ENCODE results near the gene TMEM106C.

Gene TMEM106C

DNA sequence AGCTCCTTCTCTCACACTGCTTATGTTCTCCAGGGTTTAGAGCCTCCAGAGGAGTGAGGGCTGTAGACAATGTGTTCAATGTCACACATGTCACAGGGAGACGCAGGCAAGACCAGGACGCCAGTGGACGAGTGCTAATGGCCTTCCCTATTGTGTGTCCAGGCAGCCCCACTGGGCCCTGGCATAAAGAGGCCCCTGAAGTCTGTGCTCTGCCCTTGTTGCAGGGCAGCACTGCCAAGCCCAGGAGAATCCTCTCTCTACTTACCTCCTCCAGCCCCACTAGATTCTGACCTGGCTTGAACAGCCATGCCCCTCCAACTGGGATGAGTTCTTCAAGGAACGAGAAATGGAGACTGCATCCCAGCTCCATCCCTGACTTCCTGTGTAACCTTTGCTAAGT lies 24.8 kb upstream of the TMEM106C start:
- Histone ChIP-seq H4K8ac (ENCODE audit: low read depth, low read length) (no peak overlapping the region), H4K12ac (ENCODE audit: low read depth, low read length) (no peak overlapping the region), H3K4me1 (ENCODE audit: control insufficient read depth in 1 of 2, insufficient read depth in 2 of 2, low read length in 2 of 2) (peaks cover 0 to 6% of the 10 kb centered on the region in 2 experiments), H3K27me3 (ENCODE audit: insufficient read depth, low read length) (peaks cover 4% of the 10 kb centered on the region), H3K4me3 (ENCODE audit: low read depth, low read length) (no peak overlapping the region), H3K4ac (ENCODE audit: low read depth, low read length) (no peak overlapping the region), H2AK5ac (ENCODE audit: low read length) (no peak overlapping the region), H2BK120ac (ENCODE audit: insufficient read depth, low read length, poor library complexity) (no peak overlapping the region), H3K79me2 (ENCODE audit: control insufficient read depth, insufficient read depth, low read length, poor library complexity) (no peaks in the 10 kb centered on the region), H3K9ac (ENCODE audit: low read length) (no peak overlapping the region), H3K79me1 (ENCODE audit: low read length) (no peaks in the 10 kb centered on the region), H3K14ac (ENCODE audit: low read length) (no peak overlapping the region), H2BK12ac (ENCODE audit: low read length) (no peak overlapping the region), H3K27ac (ENCODE audit: low read depth, low read length) (no peak overlapping the region), H3K4me2 (ENCODE audit: low read length) (no peak overlapping the region), H3K23ac (ENCODE audit: low read length) (no peak overlapping the region), H2AFZ (ENCODE audit: insufficient read depth, low read length, poor library complexity) (no peak overlapping the region), H3K9me3 (ENCODE audit: insufficient read depth, low read depth, low read length) (no peaks in the 10 kb centered on the region), H4K91ac (ENCODE audit: low read depth, low read length) (no peak overlapping the region), H3K18ac (ENCODE audit: low read length) (no peak overlapping the region), H3K36me3 (ENCODE audit: control insufficient read depth in 1 of 2, insufficient read depth in 2 of 2, low read length in 2 of 2) (no peaks in the 10 kb centered on the region), H2BK5ac (ENCODE audit: low read depth, low read length, poor library complexity) (no peak overlapping the region)
- DNase-seq: no peak
- whole genome bisulfite sequencing (ENCODE audit: extremely low coverage, insufficient coverage, insufficient read length): no CpG with 5 or more reads among the region's 4 CpGs

GRCh38 chr12:47939009-47939601 lies 24.3 kb upstream of the TMEM106C start:
- no peaks in the 10 kb centered on the region for H3K79me2 ChIP-seq (ENCODE audit: control insufficient read depth, insufficient read depth, low read length, poor library complexity)
- H4K8ac ChIP-seq (ENCODE audit: low read depth, low read length): no peak overlapping the region
- no peak overlapping the region for H2BK12ac ChIP-seq (ENCODE audit: low read length)
- no peak overlapping the region for H4K12ac ChIP-seq (ENCODE audit: low read depth, low read length)
- H3K4ac ChIP-seq (ENCODE audit: low read depth, low read length): no peak overlapping the region
- no peak for DNase-seq
- no peak overlapping the region for H3K4me2 ChIP-seq (ENCODE audit: low read length)
- H2AK5ac ChIP-seq (ENCODE audit: low read length): no peak overlapping the region
- H3K23ac ChIP-seq (ENCODE audit: low read length): no peak overlapping the region
- peaks cover 4% of the 10 kb centered on the region for H3K27me3 ChIP-seq (ENCODE audit: insufficient read depth, low read length)
- no peak overlapping the region for H3K18ac ChIP-seq (ENCODE audit: low read length)
- no peak overlapping the region for H3K14ac ChIP-seq (ENCODE audit: low read length)
- no peak overlapping the region for H4K91ac ChIP-seq (ENCODE audit: low read depth, low read length)
- H2BK120ac ChIP-seq (ENCODE audit: insufficient read depth, low read length, poor library complexity): no peak overlapping the region
- H2AFZ ChIP-seq (ENCODE audit: insufficient read depth, low read length, poor library complexity): no peak overlapping the region
- no peak overlapping the region for H3K27ac ChIP-seq (ENCODE audit: low read depth, low read length)
- no peak overlapping the region for H3K9ac ChIP-seq (ENCODE audit: low read length)
- peaks cover 0 to 6% of the 10 kb centered on the region in 2 experiments for H3K4me1 ChIP-seq (ENCODE audit: control insufficient read depth in 1 of 2, insufficient read depth in 2 of 2, low read length in 2 of 2)
- H3K79me1 ChIP-seq (ENCODE audit: low read length): no peaks in the 10 kb centered on the region
- WGBS (ENCODE audit: extremely low coverage, insufficient coverage, insufficient read length): no CpG with 5 or more reads among the region's 6 CpGs
- no peak overlapping the region for H3K4me3 ChIP-seq (ENCODE audit: low read depth, low read length)
- no peaks in the 10 kb centered on the region for H3K36me3 ChIP-seq (ENCODE audit: control insufficient read depth in 1 of 2, insufficient read depth in 2 of 2, low read length in 2 of 2)
- H2BK5ac ChIP-seq (ENCODE audit: low read depth, low read length, poor library complexity): no peak overlapping the region
- no peaks in the 10 kb centered on the region for H3K9me3 ChIP-seq (ENCODE audit: insufficient read depth, low read depth, low read length)

GRCh38 chr12:47940773-47941474 lies 22.5 kb upstream of the TMEM106C start:
- Histone ChIP-seq H4K91ac (ENCODE audit: low read depth, low read length) (no peak overlapping the region), H4K8ac (ENCODE audit: low read depth, low read length) (no peak overlapping the region), H3K79me2 (ENCODE audit: control insufficient read depth, insufficient read depth, low read length, poor library complexity) (no peaks in the 10 kb centered on the region), H3K18ac (ENCODE audit: low read length) (no peak overlapping the region), H3K79me1 (ENCODE audit: low read length) (no peaks in the 10 kb centered on the region), H3K4me3 (ENCODE audit: low read depth, low read length) (no peak overlapping the region), H3K9me3 (ENCODE audit: insufficient read depth, low read depth, low read length) (peaks cover 3% of the 10 kb centered on the region), H3K27ac (ENCODE audit: low read depth, low read length) (no peak overlapping the region), H2BK5ac (ENCODE audit: low read depth, low read length, poor library complexity) (no peak overlapping the region), H3K27me3 (ENCODE audit: insufficient read depth, low read length) (peaks cover 4% of the 10 kb centered on the region), H2BK12ac (ENCODE audit: low read length) (no peak overlapping the region), H3K14ac (ENCODE audit: low read length) (no peak overlapping the region), H3K9ac (ENCODE audit: low read length) (no peak overlapping the region), H3K4me1 (ENCODE audit: control insufficient read depth in 1 of 2, insufficient read depth in 2 of 2, low read length in 2 of 2) (no peaks in the 10 kb centered on the region), H2AFZ (ENCODE audit: insufficient read depth, low read length, poor library complexity) (no peak overlapping the region), H3K4me2 (ENCODE audit: low read length) (no peak overlapping the region), H3K4ac (ENCODE audit: low read depth, low read length) (no peak overlapping the region), H3K23ac (ENCODE audit: low read length) (no peak overlapping the region), H3K36me3 (ENCODE audit: control insufficient read depth in 1 of 2, insufficient read depth in 2 of 2, low read length in 2 of 2) (no peaks in the 10 kb centered on the region), H2BK120ac (ENCODE audit: insufficient read depth, low read length, poor library complexity) (no peak overlapping the region), H4K12ac (ENCODE audit: low read depth, low read length) (no peak overlapping the region), H2AK5ac (ENCODE audit: low read length) (no peak overlapping the region)
- no peak for DNase-seq
- no CpG with 5 or more reads among the region's 10 CpGs for WGBS (ENCODE audit: extremely low coverage, insufficient coverage, insufficient read length)

GRCh38 chr12:47941475-47941780 lies 22.0 kb upstream of the TMEM106C start:
- Histone ChIP-seq H3K36me3 (ENCODE audit: control insufficient read depth in 1 of 2, insufficient read depth in 2 of 2, low read length in 2 of 2) (no peaks in the 10 kb centered on the region), H2BK120ac (ENCODE audit: insufficient read depth, low read length, poor library complexity) (no peak overlapping the region), H3K23ac (ENCODE audit: low read length) (no peak overlapping the region), H2BK5ac (ENCODE audit: low read depth, low read length, poor library complexity) (no peak overlapping the region), H2BK12ac (ENCODE audit: low read length) (no peak overlapping the region), H3K9ac (ENCODE audit: low read length) (no peak overlapping the region), H3K4me2 (ENCODE audit: low read length) (no peak overlapping the region), H3K4ac (ENCODE audit: low read depth, low read length) (no peak overlapping the region), H3K14ac (ENCODE audit: low read length) (no peak overlapping the region), H4K8ac (ENCODE audit: low read depth, low read length) (no peak overlapping the region), H3K4me1 (ENCODE audit: control insufficient read depth in 1 of 2, insufficient read depth in 2 of 2, low read length in 2 of 2) (peaks cover 0 to 1% of the 10 kb centered on the region in 2 experiments), H3K18ac (ENCODE audit: low read length) (no peak overlapping the region), H4K12ac (ENCODE audit: low read depth, low read length) (no peak overlapping the region), H3K79me2 (ENCODE audit: control insufficient read depth, insufficient read depth, low read length, poor library complexity) (no peaks in the 10 kb centered on the region), H3K9me3 (ENCODE audit: insufficient read depth, low read depth, low read length) (peaks cover 3% of the 10 kb centered on the region), H3K4me3 (ENCODE audit: low read depth, low read length) (no peak overlapping the region), H2AFZ (ENCODE audit: insufficient read depth, low read length, poor library complexity) (no peak overlapping the region), H3K27me3 (ENCODE audit: insufficient read depth, low read length) (peaks cover 4% of the 10 kb centered on the region), H4K91ac (ENCODE audit: low read depth, low read length) (no peak overlapping the region), H3K27ac (ENCODE audit: low read depth, low read length) (no peak overlapping the region), H2AK5ac (ENCODE audit: low read length) (no peak overlapping the region), H3K79me1 (ENCODE audit: low read length) (no peaks in the 10 kb centered on the region)
- WGBS (ENCODE audit: extremely low coverage, insufficient coverage, insufficient read length): no CpG with 5 or more reads among the region's 9 CpGs
- no peak for DNase-seq
